Vagina (tissue), 2 donors: ENCODE measurements around the gene LRRC42.

ENCODE experiments used
- POLR2A ChIP-seq, 2 donors: fragments of 450-650 bp; IDR thresholded peaks; one replicate each; pipeline ENCODE4 v1.6.1; 2017; ENCODE audit warnings: antibody characterized with exemption in 2 of 2, mild to moderate bottlenecking in 2 of 2, moderate library complexity in 2 of 2
- POLR2AphosphoS5 ChIP-seq, 2 donors: sonication (generic); formaldehyde crosslinking; IDR thresholded peaks; one replicate each; pipeline ENCODE4 v1.9.0; 2017; ENCODE audit warnings: antibody characterized with exemption in 2 of 2, mild to moderate bottlenecking in 2 of 2, low read depth in 1 of 2; ENCODE audit not compliant: insufficient read depth in 1 of 2
- TF ChIP-seq, protein P1 (sequence below), 3 experiments: fragments of 450-650 bp in 2 of 3; fragments of 200-600 bp in 1 of 3; sonication (generic) in 1 of 3; IDR thresholded peaks; one replicate each; pipeline ENCODE4 v1.5.1; 2017 to 2019; ENCODE audit warnings: antibody characterized with exemption in 3 of 3, mild to moderate bottlenecking in 2 of 3, moderate library complexity in 2 of 3

GRCh38 chr1:54003249-54003646, 57.1 kb downstream of the LRRC42 start:
- TF ChIP-seq, protein P1, sequence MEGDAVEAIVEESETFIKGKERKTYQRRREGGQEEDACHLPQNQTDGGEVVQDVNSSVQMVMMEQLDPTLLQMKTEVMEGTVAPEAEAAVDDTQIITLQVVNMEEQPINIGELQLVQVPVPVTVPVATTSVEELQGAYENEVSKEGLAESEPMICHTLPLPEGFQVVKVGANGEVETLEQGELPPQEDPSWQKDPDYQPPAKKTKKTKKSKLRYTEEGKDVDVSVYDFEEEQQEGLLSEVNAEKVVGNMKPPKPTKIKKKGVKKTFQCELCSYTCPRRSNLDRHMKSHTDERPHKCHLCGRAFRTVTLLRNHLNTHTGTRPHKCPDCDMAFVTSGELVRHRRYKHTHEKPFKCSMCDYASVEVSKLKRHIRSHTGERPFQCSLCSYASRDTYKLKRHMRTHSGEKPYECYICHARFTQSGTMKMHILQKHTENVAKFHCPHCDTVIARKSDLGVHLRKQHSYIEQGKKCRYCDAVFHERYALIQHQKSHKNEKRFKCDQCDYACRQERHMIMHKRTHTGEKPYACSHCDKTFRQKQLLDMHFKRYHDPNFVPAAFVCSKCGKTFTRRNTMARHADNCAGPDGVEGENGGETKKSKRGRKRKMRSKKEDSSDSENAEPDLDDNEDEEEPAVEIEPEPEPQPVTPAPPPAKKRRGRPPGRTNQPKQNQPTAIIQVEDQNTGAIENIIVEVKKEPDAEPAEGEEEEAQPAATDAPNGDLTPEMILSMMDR (IDR thresholded peaks at IDR 0.05), result no peak
- no peak for TF ChIP-seq POLR2A (IDR thresholded peaks at IDR 0.05)
- no peak for TF ChIP-seq POLR2AphosphoS5 (IDR thresholded peaks at IDR 0.05; ENCODE audit: insufficient read depth in 1 of 2, low read depth in 1 of 2)
